A549 (cell line): ENCODE results near the gene TRIM39. TPM values are rescaled to one million over a fixed set of nuclear protein-coding genes. Genes with fewer than 3 reads are reported as not detected.

Source experiments
- ATAC-seq, 2 experiments: fragments of 200-7000 bp in 1 of 2; fragments of >200 bp in 1 of 2; cut with Nextera tagmentation in 1 of 2; cut with Tn5 transposase in 1 of 2; 3 replicates each; pipeline versions ENCODE4 v1.8.0 to v1.9.1; 2018 to 2020; ENCODE audit warnings: mild to moderate bottlenecking in 1 of 2, moderate library complexity in 1 of 2
- CTCF ChIA-PET: fragments of 300-600 bp; sonication (Branson Sonifier 250); formaldehyde crosslinking; extraction: SDS; loops from one replicate; lab custom pipeline; 2021; ENCODE audit warnings: antibody characterized with exemption, inconsistent platforms; lab: Yijun Ruan, JAX
- POLR2A ChIA-PET: fragments of 350-600 bp; formaldehyde crosslinking; extraction: SDS; loops from one replicate; lab custom pipeline; 2021; ENCODE audit warnings: antibody characterized with exemption, inconsistent platforms; lab: Yijun Ruan, JAX
- DNase-seq, 2 experiments: peaks; one replicate each; pipeline versions ENCODE4 v3.0.0 to v3.0.0-alpha.2; 2011 to 2016; ENCODE audit warnings: low read depth in 1 of 2, low spot score in 1 of 2
- FAIRE-seq: peaks from 2 replicates; lab custom pipeline; 2011; peaks lifted over from hg19 to GRCh38; lab: Jason Lieb, UNC
- H3K27ac ChIP-seq, 2 experiments: fragments of >200 bp; sonication (Bioruptor Twin); formaldehyde crosslinking; 3 replicates each; pipeline ENCODE4 v1.5.1; 2016 to 2017
- H3K4me1 ChIP-seq: fragments of >200 bp; sonication (Bioruptor Twin); formaldehyde crosslinking; 3 replicates; pipeline ENCODE4 v1.6.1; 2016
- H3K4me2 ChIP-seq: fragments of >200 bp; sonication (Bioruptor Twin); formaldehyde crosslinking; 3 replicates; pipeline ENCODE4 v1.6.1; 2016
- H3K4me3 ChIP-seq: fragments of >200 bp; sonication (Bioruptor Twin); formaldehyde crosslinking; 3 replicates; pipeline ENCODE4 v1.5.1; 2016
- H3K9me3 ChIP-seq: fragments of >200 bp; sonication (Bioruptor Twin); formaldehyde crosslinking; 3 replicates; pipeline ENCODE4 v1.6.1; 2016
- CHD2 ChIP-seq: fragments of 150-350 bp; IDR thresholded peaks from 2 replicates; pipeline ENCODE4 v1.6.1; 2014; ENCODE audit warnings: low read length; ENCODE audit not compliant: partially characterized antibody
- CTCF ChIP-seq: fragments of >200 bp; sonication (Bioruptor Twin); formaldehyde crosslinking; IDR thresholded peaks from 3 replicates; pipeline ENCODE4 v1.5.1; 2016
- EHF ChIP-seq: fragments of 250-450 bp; sonication (Bioruptor Pico); IDR thresholded peaks from 2 replicates; pipeline ENCODE4 v1.5.0; 2020; ENCODE audit warnings: mild to moderate bottlenecking
- ESRRA ChIP-seq: fragments of 150-350 bp; IDR thresholded peaks from 2 replicates; pipeline ENCODE4 v1.6.1; 2014; ENCODE audit warnings: mild to moderate bottlenecking, low read length, borderline replicate concordance
- FOSB ChIP-seq: fragments of 250-450 bp; sonication (Bioruptor Pico); IDR thresholded peaks from 2 replicates; pipeline ENCODE4 v1.5.0; 2020; ENCODE audit warnings: mild to moderate bottlenecking, moderate library complexity
- HOXB5 ChIP-seq: fragments of 250-450 bp; sonication (Bioruptor Pico); IDR thresholded peaks from 2 replicates; pipeline ENCODE4 v1.5.0; 2020; ENCODE audit warnings: mild to moderate bottlenecking, moderate library complexity
- JUNB ChIP-seq: fragments of >200 bp; sonication (Bioruptor Twin); formaldehyde crosslinking; IDR thresholded peaks from 2 replicates; pipeline ENCODE4 v1.6.1; 2016
- KDM1A ChIP-seq: fragments of 200-600 bp; sonication (generic); IDR thresholded peaks from 2 replicates; pipeline ENCODE4 v1.6.1; 2016; ENCODE audit warnings: low read depth, mild to moderate bottlenecking
- MAZ ChIP-seq: fragments of 150-350 bp; IDR thresholded peaks from 2 replicates; pipeline ENCODE4 v1.6.1; 2014; ENCODE audit warnings: antibody characterized with exemption, low read depth, low read length, borderline replicate concordance
- MYC ChIP-seq: IDR thresholded peaks from 2 replicates; pipeline ENCODE4 v1.6.1; 2012; ENCODE audit warnings: mild to moderate bottlenecking, inconsistent platforms, low read length, improper control_type of control experiment, borderline replicate concordance
- NPAS2 ChIP-seq: fragments of 250-450 bp; sonication (Bioruptor Pico); IDR thresholded peaks from 2 replicates; pipeline ENCODE4 v1.8.0; 2022; ENCODE audit warnings: mild to moderate bottlenecking, moderate library complexity, borderline replicate concordance
- NR3C1 ChIP-seq: fragments of >200 bp; sonication (Bioruptor Twin); formaldehyde crosslinking; IDR thresholded peaks from 3 replicates; pipeline ENCODE4 v1.6.1; 2017
- POLR2A ChIP-seq: IDR thresholded peaks from 2 replicates; pipeline ENCODE4 v1.6.1; 2012; ENCODE audit warnings: mild to moderate bottlenecking, low read length
- POLR2AphosphoS2 ChIP-seq: conservative IDR thresholded peaks from 2 replicates; pipeline ENCODE4 v1.6.1; 2012; ENCODE audit warnings: low read length, improper control_type of control experiment, inconsistent platforms
- RARB ChIP-seq: fragments of 250-450 bp; sonication (Bioruptor Pico); IDR thresholded peaks from 2 replicates; pipeline ENCODE4 v1.8.0; 2021; ENCODE audit warnings: mild to moderate bottlenecking, moderate library complexity
- SREBF2 ChIP-seq: fragments of 450-650 bp; IDR thresholded peaks from 2 replicates; pipeline ENCODE4 v1.6.1; 2014; ENCODE audit warnings: mild to moderate bottlenecking, moderate library complexity
- TP53 ChIP-seq: fragments of 250-450 bp; sonication (Bioruptor Pico); IDR thresholded peaks from 2 replicates; pipeline ENCODE4 v1.5.0; 2021; ENCODE audit warnings: mild to moderate bottlenecking, moderate library complexity
- USF2 ChIP-seq: fragments of 450-650 bp; IDR thresholded peaks from 2 replicates; pipeline ENCODE4 v1.6.1; 2014; ENCODE audit warnings: antibody characterized with exemption
- ZC3H11A ChIP-seq: fragments of 450-650 bp; IDR thresholded peaks from 2 replicates; pipeline ENCODE4 v1.6.1; 2014; ENCODE audit warnings: antibody characterized with exemption, mild to moderate bottlenecking
- ZNF302 ChIP-seq: fragments of 250-450 bp; sonication (Bioruptor Pico); IDR thresholded peaks from 2 replicates; pipeline ENCODE4 v1.9.0; 2021; ENCODE audit warnings: inconsistent platforms, mild to moderate bottlenecking, moderate library complexity
- WGBS: methylation state at CpG from one replicate; pipeline ENCODE4 v1.1.6; 2017; ENCODE audit errors: missing lambda C conversion rate; 5-methylcytosine and 5-hydroxymethylcytosine counted together
- polyA plus RNA-seq, 4 experiments: library from polyadenylated mRNA; depleted of rRNA in 3 of 4; stranded (reverse); fragments of >200 nt; fragmentation: RNase III in 1 of 4; extraction: RNeasy Plus Mini Kit Qiagen cat#74134 plus additional on column Dnase treatment in 1 of 4; gene quantifications; 2 replicates in 3 of 4; 3 replicates in 1 of 4; pipeline ENCODE4 v1.2.3, GENCODE V29; 2011 to 2017
- TF ChIP-seq, protein P1 (sequence below): fragments of 200-600 bp; sonication (generic); IDR thresholded peaks from 2 replicates; pipeline ENCODE4 v1.6.1; 2016; ENCODE audit warnings: antibody characterized with exemption, mild to moderate bottlenecking, moderate library complexity
- TF ChIP-seq, protein P2 (sequence below): fragments of 250-450 bp; sonication (Bioruptor Pico); IDR thresholded peaks from 2 replicates; pipeline ENCODE4 v1.5.0; 2020; ENCODE audit warnings: low read depth, mild to moderate bottlenecking, moderate library complexity
- TF ChIP-seq, protein P3 (sequence below): fragments of 150-350 bp; IDR thresholded peaks from 2 replicates; pipeline ENCODE4 v1.6.1; 2014; ENCODE audit warnings: low read depth, mild to moderate bottlenecking, low read length
- TF ChIP-seq, protein P4 (sequence below): fragments of 250-450 bp; sonication (Bioruptor Pico); IDR thresholded peaks from 2 replicates; pipeline ENCODE4 v1.5.0; 2021; ENCODE audit warnings: mild to moderate bottlenecking, moderate library complexity, borderline replicate concordance

Gene TRIM39
- polyA plus RNA-seq, 2 of the 4 experiments (the other 2 are of a cell fraction): 7.1 to 8.1 TPM

DNA sequence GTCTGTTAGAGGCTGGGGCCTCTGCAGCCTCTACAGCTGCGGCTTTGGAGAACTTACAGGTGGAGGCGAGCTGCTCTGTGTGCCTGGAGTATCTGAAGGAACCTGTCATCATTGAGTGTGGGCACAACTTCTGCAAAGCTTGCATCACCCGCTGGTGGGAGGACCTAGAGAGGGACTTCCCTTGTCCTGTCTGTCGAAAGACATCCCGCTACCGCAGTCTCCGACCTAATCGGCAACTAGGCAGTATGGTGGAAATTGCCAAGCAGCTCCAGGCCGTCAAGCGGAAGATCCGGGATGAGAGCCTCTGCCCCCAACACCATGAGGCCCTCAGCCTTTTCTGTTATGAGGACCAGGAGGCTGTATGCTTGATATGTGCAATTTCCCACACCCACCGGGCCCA, 2.6 kb downstream of the TRIM39 start (continued):
- TF ChIP-seq, protein P1, sequence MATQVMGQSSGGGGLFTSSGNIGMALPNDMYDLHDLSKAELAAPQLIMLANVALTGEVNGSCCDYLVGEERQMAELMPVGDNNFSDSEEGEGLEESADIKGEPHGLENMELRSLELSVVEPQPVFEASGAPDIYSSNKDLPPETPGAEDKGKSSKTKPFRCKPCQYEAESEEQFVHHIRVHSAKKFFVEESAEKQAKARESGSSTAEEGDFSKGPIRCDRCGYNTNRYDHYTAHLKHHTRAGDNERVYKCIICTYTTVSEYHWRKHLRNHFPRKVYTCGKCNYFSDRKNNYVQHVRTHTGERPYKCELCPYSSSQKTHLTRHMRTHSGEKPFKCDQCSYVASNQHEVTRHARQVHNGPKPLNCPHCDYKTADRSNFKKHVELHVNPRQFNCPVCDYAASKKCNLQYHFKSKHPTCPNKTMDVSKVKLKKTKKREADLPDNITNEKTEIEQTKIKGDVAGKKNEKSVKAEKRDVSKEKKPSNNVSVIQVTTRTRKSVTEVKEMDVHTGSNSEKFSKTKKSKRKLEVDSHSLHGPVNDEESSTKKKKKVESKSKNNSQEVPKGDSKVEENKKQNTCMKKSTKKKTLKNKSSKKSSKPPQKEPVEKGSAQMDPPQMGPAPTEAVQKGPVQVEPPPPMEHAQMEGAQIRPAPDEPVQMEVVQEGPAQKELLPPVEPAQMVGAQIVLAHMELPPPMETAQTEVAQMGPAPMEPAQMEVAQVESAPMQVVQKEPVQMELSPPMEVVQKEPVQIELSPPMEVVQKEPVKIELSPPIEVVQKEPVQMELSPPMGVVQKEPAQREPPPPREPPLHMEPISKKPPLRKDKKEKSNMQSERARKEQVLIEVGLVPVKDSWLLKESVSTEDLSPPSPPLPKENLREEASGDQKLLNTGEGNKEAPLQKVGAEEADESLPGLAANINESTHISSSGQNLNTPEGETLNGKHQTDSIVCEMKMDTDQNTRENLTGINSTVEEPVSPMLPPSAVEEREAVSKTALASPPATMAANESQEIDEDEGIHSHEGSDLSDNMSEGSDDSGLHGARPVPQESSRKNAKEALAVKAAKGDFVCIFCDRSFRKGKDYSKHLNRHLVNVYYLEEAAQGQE: no peak
- TF ChIP-seq TP53 (CRISPR knock-in tag) (no peak), MYC (no peak)
- TF ChIP-seq, protein P2, sequence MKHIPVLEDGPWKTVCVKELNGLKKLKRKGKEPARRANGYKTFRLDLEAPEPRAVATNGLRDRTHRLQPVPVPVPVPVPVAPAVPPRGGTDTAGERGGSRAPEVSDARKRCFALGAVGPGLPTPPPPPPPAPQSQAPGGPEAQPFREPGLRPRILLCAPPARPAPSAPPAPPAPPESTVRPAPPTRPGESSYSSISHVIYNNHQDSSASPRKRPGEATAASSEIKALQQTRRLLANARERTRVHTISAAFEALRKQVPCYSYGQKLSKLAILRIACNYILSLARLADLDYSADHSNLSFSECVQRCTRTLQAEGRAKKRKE: no peak

DNA sequence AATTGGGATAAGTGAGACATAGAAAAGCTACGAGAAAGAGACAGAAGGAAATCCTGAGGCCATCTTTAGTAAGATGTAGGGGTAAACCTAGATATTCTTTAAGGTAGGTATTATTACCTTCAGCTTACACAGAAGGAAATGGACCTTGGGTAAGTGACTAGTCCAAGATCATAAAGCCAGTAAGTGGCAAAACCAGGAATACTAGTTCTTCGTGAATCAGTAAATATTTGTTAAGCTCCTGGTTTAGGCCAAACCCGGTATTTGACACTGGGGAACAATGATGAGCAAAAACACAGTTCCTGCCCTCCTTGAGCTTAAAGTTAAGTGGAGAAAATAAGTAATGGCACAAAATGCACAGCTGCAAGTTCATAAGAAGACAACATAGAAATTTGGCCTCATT, 5.3 kb downstream of the TRIM39 start:
- CTCF ChIA-PET: interaction anchor here (0.6 kb wide), 1 partner anchor 18 kb away, joined by 3 read pairs; no protein-coding TSS in a partner anchor
- WGBS: 84% methylated on average over 3 of the region's 3 CpGs
- Histone ChIP-seq H3K4me2 (no peak overlapping the region), H3K4me3 (no peak overlapping the region), H3K27ac (no peak overlapping the region), H3K9me3 (no peaks in the 10 kb centered on the region)
- POLR2A ChIA-PET: no interaction called here
- no peak for ATAC-seq
- no peak for DNase-seq
- TF ChIP-seq CHD2 (no peak), NPAS2 (CRISPR knock-in tag) (no peak), POLR2A (no peak), ZC3H11A (no peak), RARB (CRISPR knock-in tag) (no peak), USF2 (no peak), POLR2AphosphoS2 (no peak), SREBF2 (no peak), EHF (no peak), JUNB (no peak), NR3C1 (no peak), ESRRA (no peak), MAZ (no peak), CTCF (no peak), KDM1A (no peak), HOXB5 (CRISPR knock-in tag) (no peak), ZNF302 (no peak), FOSB (no peak)
- TF ChIP-seq, protein P3, sequence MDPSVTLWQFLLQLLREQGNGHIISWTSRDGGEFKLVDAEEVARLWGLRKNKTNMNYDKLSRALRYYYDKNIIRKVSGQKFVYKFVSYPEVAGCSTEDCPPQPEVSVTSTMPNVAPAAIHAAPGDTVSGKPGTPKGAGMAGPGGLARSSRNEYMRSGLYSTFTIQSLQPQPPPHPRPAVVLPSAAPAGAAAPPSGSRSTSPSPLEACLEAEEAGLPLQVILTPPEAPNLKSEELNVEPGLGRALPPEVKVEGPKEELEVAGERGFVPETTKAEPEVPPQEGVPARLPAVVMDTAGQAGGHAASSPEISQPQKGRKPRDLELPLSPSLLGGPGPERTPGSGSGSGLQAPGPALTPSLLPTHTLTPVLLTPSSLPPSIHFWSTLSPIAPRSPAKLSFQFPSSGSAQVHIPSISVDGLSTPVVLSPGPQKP: no peak
- TF ChIP-seq, protein P4, sequence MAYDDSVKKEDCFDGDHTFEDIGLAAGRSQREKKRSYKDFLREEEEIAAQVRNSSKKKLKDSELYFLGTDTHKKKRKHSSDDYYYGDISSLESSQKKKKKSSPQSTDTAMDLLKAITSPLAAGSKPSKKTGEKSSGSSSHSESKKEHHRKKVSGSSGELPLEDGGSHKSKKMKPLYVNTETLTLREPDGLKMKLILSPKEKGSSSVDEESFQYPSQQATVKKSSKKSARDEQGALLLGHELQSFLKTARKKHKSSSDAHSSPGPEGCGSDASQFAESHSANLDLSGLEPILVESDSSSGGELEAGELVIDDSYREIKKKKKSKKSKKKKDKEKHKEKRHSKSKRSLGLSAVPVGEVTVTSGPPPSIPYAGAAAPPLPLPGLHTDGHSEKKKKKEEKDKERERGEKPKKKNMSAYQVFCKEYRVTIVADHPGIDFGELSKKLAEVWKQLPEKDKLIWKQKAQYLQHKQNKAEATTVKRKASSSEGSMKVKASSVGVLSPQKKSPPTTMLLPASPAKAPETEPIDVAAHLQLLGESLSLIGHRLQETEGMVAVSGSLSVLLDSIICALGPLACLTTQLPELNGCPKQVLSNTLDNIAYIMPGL: no peak
- TF ChIP-seq, all 56 proteins: peak for 0
- peaks cover 6% of the 10 kb centered on the region for H3K4me1 ChIP-seq
- no peak for FAIRE-seq
